T-helper 9 cell (primary cell): Measurements from ENCODE around the gene LARP4B.
"Not testable (repeated sequence)": the region's sequence is repeated elsewhere in the genome, so short reads cannot be mapped to it uniquely, and the experiment has no call there.

ENCODE experiments used
- DNase-seq: peaks from one replicate; pipeline ENCODE4 v3.0.0-alpha.2; 2020

LARP4B gene

GRCh38 chr10:784403-785088 is 147.0 kb downstream of the LARP4B start:
- DNase-seq: no peak

- DNase-seq: no peak
These were observed 148.5 kb downstream of the LARP4B start for GRCh38 chr10:782751-783648.

- DNase-seq: no peak
These were observed 150.7 kb downstream of the LARP4B start for GRCh38 chr10:780536-781524.

DNA sequence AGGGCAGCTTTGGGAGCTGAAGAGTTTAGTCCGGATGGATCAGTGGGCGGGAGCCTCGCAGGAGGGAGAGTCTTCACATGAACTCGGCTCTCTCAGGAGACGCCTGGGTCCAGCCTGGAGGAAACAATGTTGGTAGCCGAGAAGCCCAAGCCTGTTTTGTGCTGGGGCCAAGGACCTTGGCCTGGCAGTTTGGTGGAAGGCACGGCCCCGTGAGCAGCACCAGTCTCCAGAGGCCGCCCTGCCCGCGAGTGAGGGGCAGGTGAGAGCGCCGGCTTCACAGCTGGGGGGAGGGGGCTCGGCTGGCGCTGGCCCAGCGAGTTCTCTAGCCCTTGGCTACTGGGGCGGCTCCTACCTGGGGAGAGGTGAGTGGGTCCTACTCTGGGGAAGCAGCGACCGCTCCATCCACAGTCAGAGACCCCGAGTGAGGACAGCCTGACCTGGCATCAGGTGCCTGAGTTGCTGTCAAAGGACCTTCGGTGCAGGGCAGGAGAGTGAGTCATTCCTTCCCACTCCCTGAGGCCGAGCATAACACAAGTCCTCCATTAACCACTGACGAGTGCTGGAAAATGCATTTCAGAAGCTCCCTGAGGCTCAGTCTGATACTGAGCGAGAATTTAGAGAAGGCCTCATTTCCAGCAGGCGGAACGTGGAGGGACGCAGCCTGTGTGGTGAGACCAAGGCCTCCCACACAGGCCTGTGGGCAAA is 152.7 kb downstream of the LARP4B start:
- no peak for DNase-seq

- DNase-seq: no peak
These were observed 153.5 kb downstream of the LARP4B start for GRCh38 chr10:777913-778479.

- no peak for DNase-seq
These were observed 154.7 kb downstream of the LARP4B start for GRCh38 chr10:776772-777171.

GRCh38 chr10:775245-776075 is 156.0 kb downstream of the LARP4B start:
- DNase-seq: no peak

DNA sequence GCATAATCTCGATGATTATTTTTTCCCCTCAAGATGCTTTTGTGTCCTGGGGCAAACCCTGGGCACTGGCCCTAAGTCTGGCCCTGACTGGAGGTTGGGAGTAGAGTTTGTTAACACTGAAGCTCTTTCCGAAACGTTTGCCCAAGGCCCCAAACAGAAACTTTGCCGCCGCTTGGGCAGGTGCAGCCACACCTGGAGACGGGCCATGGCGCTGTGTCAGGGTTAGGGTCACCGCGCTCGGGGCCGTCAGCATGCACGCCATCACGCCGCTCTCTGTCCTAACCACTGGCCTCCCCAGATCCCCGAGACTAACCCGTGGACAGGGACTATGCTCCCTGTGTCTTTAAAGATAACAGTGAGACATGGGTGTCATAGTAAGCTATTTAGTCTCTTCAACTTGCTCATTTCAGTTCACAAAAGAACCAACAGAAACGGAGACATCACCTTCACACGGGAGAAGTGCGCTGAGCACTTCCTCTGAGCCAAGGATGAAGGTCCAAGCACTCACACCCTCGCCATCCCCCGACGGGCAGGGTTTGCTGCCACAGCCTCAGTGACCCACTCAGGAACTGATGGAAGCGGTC is 156.8 kb downstream of the LARP4B start:
- DNase-seq: no peak

- no peak for DNase-seq
These were observed 157.3 kb downstream of the LARP4B start for GRCh38 chr10:774223-774622.

DNA sequence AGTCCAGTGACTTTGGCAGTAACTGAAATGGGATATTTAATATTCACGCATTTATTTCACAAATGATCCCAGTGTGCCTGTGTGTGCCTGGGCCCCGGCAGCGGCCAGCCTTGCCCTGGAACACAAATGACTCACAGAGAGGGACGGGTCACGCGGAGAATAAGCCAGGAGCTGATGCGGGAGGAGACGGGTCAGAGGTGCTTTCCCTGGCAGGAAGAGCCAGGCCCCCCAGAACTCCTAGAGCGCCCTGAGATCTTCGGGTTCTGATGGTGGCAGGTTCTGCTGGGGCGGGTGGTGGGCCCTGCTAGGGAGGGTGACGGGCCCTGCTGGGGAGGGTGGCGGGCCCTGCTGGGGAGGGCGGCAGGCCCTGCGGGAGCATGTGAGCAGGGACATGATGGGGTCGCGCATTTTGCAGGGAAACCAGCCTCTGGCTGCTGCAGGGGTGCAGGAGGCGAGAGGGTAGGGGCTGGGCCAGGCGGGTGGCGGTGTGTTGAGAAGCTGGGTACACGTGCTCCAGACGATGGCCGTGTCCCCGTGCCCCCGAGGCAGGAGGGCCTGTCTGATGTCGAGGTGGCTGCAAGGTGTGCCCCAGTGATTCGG is 157.8 kb downstream of the LARP4B start:
- no peak for DNase-seq

DNA sequence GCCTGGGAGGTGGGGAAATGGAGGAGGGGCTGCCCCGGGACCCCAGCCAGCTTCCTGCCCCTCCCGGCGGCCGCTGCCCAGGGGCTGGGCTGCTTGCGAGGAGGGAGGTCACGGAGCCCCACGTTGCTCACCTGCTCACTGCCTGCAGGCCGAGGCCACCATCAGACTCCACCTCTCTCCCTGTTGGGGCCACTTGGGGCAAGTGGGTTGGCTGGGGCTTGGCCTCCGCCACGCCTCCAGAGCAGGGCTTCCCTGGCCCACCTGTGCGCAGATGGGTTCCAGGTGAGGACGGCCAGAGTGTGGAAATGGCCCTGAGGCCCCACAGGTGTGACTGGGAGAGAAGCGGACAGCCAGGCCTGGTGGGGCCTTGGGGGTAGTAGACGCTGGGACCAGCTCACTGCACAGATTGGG is 159.3 kb downstream of the LARP4B start:
- no peak for DNase-seq

- DNase-seq: no peak
These were observed 159.9 kb downstream of the LARP4B start for GRCh38 chr10:771647-772046.

DNA sequence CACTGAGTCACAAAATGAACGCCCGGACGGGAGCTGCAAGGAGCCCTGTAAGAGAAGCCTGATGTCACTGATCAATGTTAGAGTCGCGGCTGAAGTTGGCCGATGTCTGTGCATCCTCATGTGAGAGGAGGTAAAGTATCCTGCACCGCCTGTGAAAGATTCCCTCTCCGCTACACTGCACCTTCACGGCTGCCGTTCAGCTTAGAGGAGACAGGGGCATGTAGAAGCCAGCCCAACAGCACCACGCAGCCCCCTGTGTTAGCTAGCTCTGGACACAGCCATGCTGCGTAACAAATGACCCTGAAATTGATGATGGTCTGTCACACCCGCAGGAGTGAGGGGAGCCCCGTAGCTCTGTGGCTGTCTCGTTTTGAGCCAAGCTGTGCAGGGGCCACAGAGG is 160.5 kb downstream of the LARP4B start:
- no peak for DNase-seq

- DNase-seq: not testable (repeated sequence)
These were observed 161.3 kb downstream of the LARP4B start for GRCh38 chr10:770048-770712.

DNA sequence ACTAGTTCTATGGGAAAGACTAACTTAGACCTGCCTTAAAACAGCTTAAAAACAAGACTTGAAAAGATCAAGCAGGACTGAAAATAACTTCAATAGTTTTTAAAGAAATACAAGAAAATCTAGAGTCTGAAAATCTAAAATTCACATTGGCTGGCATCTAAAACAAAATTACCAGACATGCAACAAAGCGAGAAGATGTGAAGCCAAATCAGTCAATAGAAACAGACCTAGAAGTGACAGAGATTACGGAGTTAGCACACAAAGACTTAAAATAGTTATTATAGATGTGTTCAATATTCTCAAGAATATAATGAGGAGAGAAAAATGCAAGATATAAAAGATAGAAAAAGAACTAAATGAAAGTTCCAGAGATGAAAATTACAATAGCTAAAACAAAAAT is 163.7 kb downstream of the LARP4B start:
- DNase-seq: no peak

DNA sequence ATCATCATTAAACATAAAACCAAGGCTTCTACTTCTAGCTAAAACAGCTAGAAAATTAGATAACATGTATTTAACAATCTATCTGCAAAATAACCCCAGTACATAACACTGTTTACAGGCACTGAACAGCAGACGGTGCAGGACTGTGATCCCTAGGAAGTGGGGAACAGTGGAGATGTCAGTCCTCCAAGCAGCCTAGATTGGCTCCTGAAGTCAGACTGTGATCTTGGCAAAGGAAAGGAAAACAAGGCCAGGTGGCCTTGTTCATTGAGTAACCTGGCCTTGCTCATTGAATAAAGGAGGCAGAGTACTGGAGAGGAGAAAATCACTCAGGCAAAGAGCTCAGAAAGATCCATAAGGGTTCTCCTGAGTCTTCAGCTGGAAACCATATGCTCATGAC is 164.3 kb downstream of the LARP4B start:
- no peak for DNase-seq

DNA sequence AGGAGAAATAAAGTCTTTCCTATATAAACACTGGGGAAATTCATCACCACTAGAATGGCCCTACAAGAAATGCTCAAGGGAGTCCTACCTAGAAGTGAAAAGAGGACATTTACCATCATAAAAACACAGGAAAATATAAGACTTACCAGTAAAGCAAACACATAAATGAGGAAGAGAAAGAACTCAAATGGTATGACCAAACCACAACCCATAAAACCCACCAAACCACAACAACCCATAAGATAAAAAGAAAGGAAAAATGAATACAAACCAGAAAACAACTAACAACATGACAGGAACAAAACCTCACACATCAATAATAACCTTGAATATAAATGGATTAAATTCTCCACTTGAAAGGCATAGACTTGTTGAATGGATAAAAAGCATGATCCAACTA is 170.1 kb downstream of the LARP4B start:
- no peak for DNase-seq

DNA sequence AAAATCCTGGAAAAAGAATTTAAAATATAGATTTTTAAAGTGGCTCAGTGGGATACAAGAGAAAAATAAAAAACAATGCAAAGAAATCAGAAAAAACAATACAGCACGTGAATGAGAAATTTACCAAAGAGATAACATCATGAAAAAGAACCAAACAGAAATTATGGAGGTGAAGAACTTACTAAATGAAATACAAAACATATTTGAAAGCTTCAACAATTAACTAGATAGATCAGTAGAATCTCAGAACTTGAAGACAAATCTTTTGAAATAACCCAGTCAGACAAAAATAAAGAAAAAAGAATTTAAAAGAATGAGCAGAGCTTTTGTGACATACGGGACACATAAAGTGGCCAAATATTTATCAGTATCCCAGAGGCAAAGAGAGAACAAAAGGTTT is 170.9 kb downstream of the LARP4B start:
- DNase-seq: no peak

GRCh38 chr10:759898-760477 is 171.5 kb downstream of the LARP4B start:
- no peak for DNase-seq
